Naive thymus-derived CD4-positive, alpha-beta T cell (primary cell): Measurements from ENCODE around the gene BTG1. TPM values are rescaled to one million over a fixed set of nuclear protein-coding genes. Genes with fewer than 3 reads are reported as not detected.
A peak's percentile ranks its signal among the peaks of the same experiment; 100 is the strongest.
"Not testable (repeated sequence)": the region's sequence is repeated elsewhere in the genome, so short reads cannot be mapped to it uniquely, and the experiment has no call there.

Source experiments
- ATAC-seq: fragments of 150-1000 bp; cut with Tn5 transposase; 2 replicates; pipeline ENCODE4 v1.10.0; 2021; ENCODE audit warnings: mild to moderate bottlenecking, moderate library complexity
- CTCF ChIA-PET: fragments of 350-600 bp; sonication (Branson Sonifier 250); formaldehyde crosslinking; loops from one replicate; lab custom pipeline; 2021; ENCODE audit warnings: antibody characterized with exemption; lab: Charles Lee
- POLR2A ChIA-PET: fragments of 350-600 bp; sonication (Branson Sonifier 250); formaldehyde crosslinking; loops from one replicate; lab custom pipeline; 2021; ENCODE audit warnings: antibody characterized with exemption, inconsistent platforms; lab: Charles Lee
- DNase-seq, 9 donors: peaks; one replicate each; pipeline versions ENCODE4 v3.0.0 to v3.0.0-alpha.2; 2020 to 2022; ENCODE audit warnings: mixed read lengths in 1 of 9
- H3K27ac ChIP-seq: one replicate; pipeline ENCODE4 v1.7.0; 2013; ENCODE audit warnings: mild to moderate bottlenecking, low read depth, low read length, moderate library complexity
- H3K27me3 ChIP-seq, 2 donors: one replicate each; pipeline ENCODE4 v1.7.0; 2013; ENCODE audit warnings: low read length in 2 of 2, mild to moderate bottlenecking in 2 of 2, moderate library complexity in 2 of 2; ENCODE audit not compliant: control insufficient read depth in 2 of 2, insufficient read depth in 2 of 2
- H3K36me3 ChIP-seq, 3 experiments: 1 replicate in 2 of 3; 2 replicates in 1 of 3; pipeline ENCODE4 v1.7.0; 2013; ENCODE audit warnings: low read length in 3 of 3, mild to moderate bottlenecking in 3 of 3, moderate library complexity in 1 of 3; ENCODE audit not compliant: insufficient read depth in 3 of 3, control insufficient read depth in 2 of 3
- H3K4me1 ChIP-seq, 2 donors: one replicate each; pipeline ENCODE4 v1.7.0; 2013; ENCODE audit warnings: low read length in 2 of 2, mild to moderate bottlenecking in 2 of 2, moderate library complexity in 1 of 2; ENCODE audit not compliant: control insufficient read depth in 2 of 2, insufficient read depth in 2 of 2
- H3K4me3 ChIP-seq: 2 replicates; pipeline ENCODE4 v1.7.0; 2013; ENCODE audit warnings: mild to moderate bottlenecking, low read length
- H3K9me3 ChIP-seq, 3 experiments: 1 replicate in 2 of 3; 2 replicates in 1 of 3; pipeline ENCODE4 v1.7.0; 2013; ENCODE audit warnings: low read length in 3 of 3; ENCODE audit not compliant: control insufficient read depth in 2 of 3
- H3K27ac Mint-ChIP-seq, 9 donors: one replicate each; pipeline ENCODE4 v1.8.0; 2020 to 2022; ENCODE audit warnings: mixed read lengths in 9 of 9, mild to moderate bottlenecking in 8 of 9, moderate library complexity in 5 of 9, inconsistent platforms in 2 of 9
- H3K27me3 Mint-ChIP-seq, 5 donors: one replicate each; pipeline ENCODE4 v1.8.0; 2021 to 2022; ENCODE audit warnings: mixed read lengths in 5 of 5, mild to moderate bottlenecking in 1 of 5
- H3K36me3 Mint-ChIP-seq, 5 donors: one replicate each; pipeline ENCODE4 v1.8.0; 2020 to 2022; ENCODE audit warnings: mixed read lengths in 5 of 5, mild to moderate bottlenecking in 3 of 5, inconsistent platforms in 1 of 5
- H3K4me1 Mint-ChIP-seq, 7 donors: one replicate each; pipeline ENCODE4 v1.8.0; 2020 to 2022; ENCODE audit warnings: mixed read lengths in 7 of 7, mild to moderate bottlenecking in 3 of 7, inconsistent platforms in 1 of 7
- H3K4me3 Mint-ChIP-seq, 10 donors: one replicate each; pipeline ENCODE4 v1.8.0; 2020 to 2022; ENCODE audit warnings: mild to moderate bottlenecking in 10 of 10, mixed read lengths in 10 of 10, moderate library complexity in 6 of 10, inconsistent platforms in 2 of 10
- H3K9me3 Mint-ChIP-seq, 11 donors: one replicate each; pipeline ENCODE4 v1.8.0; 2020 to 2022; ENCODE audit warnings: mixed read lengths in 11 of 11, mild to moderate bottlenecking in 4 of 11, inconsistent platforms in 1 of 11, moderate library complexity in 1 of 11
- intact Hi-C, 2 donors: fragments of 100-400 bp; cut with micrococcal nuclease; formaldehyde crosslinking; loops; one replicate each; pipeline ENCODE4 v1.15.1; 2023
- polyA plus RNA-seq, 2 donors: library from polyadenylated mRNA; unstranded; fragments of 300-500 nt; fragmentation: Illumina TruSeq; gene quantifications; one replicate each; pipeline ENCODE4 v1.2.3, GENCODE V29; 2021
- total RNA-seq, 6 experiments: library from RNA in 5 of 6; stranded (reverse) in 5 of 6; gene quantifications; 1 replicate in 5 of 6; 2 replicates in 1 of 6; pipeline ENCODE4 v1.2.3 and lab custom pipeline; 2021 to 2026

Gene BTG1
- total and polyA plus RNA-seq, 7 experiments from 2014 or later, result 188 to 1,246 (median 571) TPM

DNA sequence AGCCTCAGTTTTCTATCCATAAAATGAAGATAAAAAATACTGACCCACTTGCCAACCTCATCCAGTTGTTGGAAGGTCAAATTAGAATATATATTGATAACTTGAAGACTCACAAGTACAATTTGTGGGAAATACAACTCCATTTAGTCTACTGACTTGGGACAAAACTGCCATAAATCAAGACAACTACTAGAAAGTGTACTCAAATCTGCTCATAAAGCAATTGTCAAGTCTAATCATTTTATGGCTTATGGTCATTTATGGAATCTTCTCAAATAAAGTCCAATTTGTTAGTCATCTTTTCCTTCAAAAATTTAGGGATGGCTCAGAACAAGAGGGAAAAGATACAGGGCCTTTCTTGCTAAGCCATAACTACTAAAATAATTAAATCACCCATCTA, 7.0 kb downstream of the BTG1 start:
- peaks cover 35 to 68% (median 36%) of the 10 kb centered on the region in 7 donors for H3K4me1 Mint-ChIP-seq
- DNase-seq (no peak), ATAC-seq (no peak)
- Histone ChIP-seq H3K27me3 (no peaks in the 10 kb centered on the region), H3K9me3 (no peaks in the 10 kb centered on the region), H3K27ac (peak overlapping the region; percentile 91), H3K4me3 (peak overlapping the region; percentile 98), H3K36me3 (peaks cover 14 to 52% (median 30%) of the 10 kb centered on the region in 3 experiments), H3K4me1 (peaks cover 24 to 25% of the 10 kb centered on the region in 2 donors)
- POLR2A ChIA-PET, result interaction anchor here (0.6 to 12.8 kb wide), 22 partner anchors 7 to 456 kb away, joined by 3 to 267 read pairs (median 10); partner anchors contain the start of gene BTG1
- peaks cover 20 to 76% (median 67%) of the 10 kb centered on the region in 5 donors for H3K36me3 Mint-ChIP-seq
- intact Hi-C loops, result loop anchor here (1.0 to 5.0 kb wide), 4 partner anchors 58 to 756 kb away; no protein-coding TSS in a partner anchor
- CTCF ChIA-PET, result interaction anchor here (1.1 to 1.4 kb wide), 2 partner anchors 97 to 328 kb away, joined by 3 read pairs; no protein-coding TSS in a partner anchor
- peak overlapping the region; percentile 91 to 100 (median 98) for H3K27ac Mint-ChIP-seq
- H3K9me3 Mint-ChIP-seq, result peaks cover 0 to 5% (median 0%) of the 10 kb centered on the region in 11 donors
- H3K27me3 Mint-ChIP-seq, result no peaks in the 10 kb centered on the region
- peak overlapping the region; percentile 94 to 100 (median 98) for H3K4me3 Mint-ChIP-seq

DNA sequence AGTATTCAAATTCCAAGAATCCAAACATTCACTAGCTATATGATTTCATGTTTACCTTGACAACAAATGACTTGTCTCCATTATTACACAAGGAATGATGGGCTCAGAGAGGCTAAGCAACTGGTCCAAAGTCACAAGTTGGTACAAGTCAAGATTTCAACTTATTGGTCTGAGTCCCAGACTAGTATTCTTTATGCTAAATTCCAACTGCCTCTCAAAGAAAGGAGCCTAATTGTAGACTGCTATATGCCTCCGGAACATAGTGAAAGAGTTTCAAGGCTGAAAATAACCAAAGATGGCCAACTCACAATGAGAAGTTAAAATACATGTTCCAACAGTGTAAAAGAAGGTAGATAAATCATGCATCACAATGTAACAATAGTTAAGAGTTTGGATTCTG, 7.5 kb downstream of the BTG1 start:
- DNase-seq (peak in 1 of 9 donors; percentile 33), ATAC-seq (no peak)
- H3K36me3 Mint-ChIP-seq, result peaks cover 20 to 71% (median 62%) of the 10 kb centered on the region in 5 donors
- peaks cover 0 to 6% (median 0%) of the 10 kb centered on the region in 11 donors for H3K9me3 Mint-ChIP-seq
- peak overlapping the region; percentile 91 for H3K27ac ChIP-seq
- H3K4me3 Mint-ChIP-seq, result peak overlapping the region; percentile 94 to 100 (median 98)
- H3K4me1 ChIP-seq, result peaks cover 29 to 30% of the 10 kb centered on the region in 2 donors
- H3K9me3 ChIP-seq, result no peaks in the 10 kb centered on the region
- no peaks in the 10 kb centered on the region for H3K27me3 ChIP-seq
- H3K36me3 ChIP-seq, result peaks cover 11 to 48% (median 25%) of the 10 kb centered on the region in 3 experiments
- CTCF ChIA-PET, result interaction anchor here (0.6 to 1.5 kb wide), 5 partner anchors 8 to 327 kb away, joined by 3 to 7 read pairs (median 3); partner anchors contain the start of gene BTG1
- peak overlapping the region; percentile 91 to 100 (median 98) for H3K27ac Mint-ChIP-seq
- POLR2A ChIA-PET, result interaction anchor here (0.6 to 12.8 kb wide), 35 partner anchors 8 to 756 kb away, joined by 3 to 267 read pairs (median 6); partner anchors contain the start of gene BTG1
- peak overlapping the region; percentile 98 for H3K4me3 ChIP-seq
- H3K4me1 Mint-ChIP-seq, result peaks cover 40 to 73% (median 41%) of the 10 kb centered on the region in 7 donors
- intact Hi-C loops, result loop anchor here (1.0 to 5.0 kb wide), 4 partner anchors 57 to 756 kb away; no protein-coding TSS in a partner anchor
- no peaks in the 10 kb centered on the region for H3K27me3 Mint-ChIP-seq

DNA sequence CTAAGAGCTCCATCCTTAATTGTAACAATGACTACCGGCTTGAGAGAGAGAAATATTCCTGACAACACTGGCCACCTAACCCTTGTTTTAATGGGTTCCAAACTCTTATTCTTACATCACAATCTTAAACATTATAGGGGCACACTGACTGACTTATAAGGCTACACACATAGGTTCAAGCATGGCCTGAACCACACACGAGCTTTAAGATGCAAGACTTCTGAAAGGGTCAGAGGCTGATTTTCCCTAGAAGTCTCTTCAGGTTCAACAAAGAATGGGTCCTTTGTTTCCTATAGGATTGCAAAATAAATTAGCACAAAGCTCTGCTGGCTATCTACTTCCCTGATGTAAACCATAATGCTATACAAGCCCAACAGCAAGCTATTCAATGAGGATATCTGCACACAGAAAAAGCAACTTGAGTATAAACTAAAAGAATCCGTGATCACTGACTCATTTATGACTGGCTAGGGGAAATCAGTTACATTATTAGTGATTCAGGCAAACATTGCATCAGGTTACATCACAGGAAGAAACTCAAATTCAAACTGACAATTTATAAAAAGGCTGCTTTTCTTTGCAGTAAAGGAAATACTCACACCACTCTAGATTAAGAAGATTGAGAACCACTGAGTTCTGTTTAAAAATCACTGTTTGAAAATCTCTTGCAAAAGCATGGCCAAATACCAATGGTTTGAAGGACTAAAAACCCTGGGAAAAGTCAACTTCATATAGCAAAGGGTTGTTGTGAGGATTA, 8.5 kb downstream of the BTG1 start:
- H3K4me1 ChIP-seq, result peaks cover 34 to 39% of the 10 kb centered on the region in 2 donors

DNA sequence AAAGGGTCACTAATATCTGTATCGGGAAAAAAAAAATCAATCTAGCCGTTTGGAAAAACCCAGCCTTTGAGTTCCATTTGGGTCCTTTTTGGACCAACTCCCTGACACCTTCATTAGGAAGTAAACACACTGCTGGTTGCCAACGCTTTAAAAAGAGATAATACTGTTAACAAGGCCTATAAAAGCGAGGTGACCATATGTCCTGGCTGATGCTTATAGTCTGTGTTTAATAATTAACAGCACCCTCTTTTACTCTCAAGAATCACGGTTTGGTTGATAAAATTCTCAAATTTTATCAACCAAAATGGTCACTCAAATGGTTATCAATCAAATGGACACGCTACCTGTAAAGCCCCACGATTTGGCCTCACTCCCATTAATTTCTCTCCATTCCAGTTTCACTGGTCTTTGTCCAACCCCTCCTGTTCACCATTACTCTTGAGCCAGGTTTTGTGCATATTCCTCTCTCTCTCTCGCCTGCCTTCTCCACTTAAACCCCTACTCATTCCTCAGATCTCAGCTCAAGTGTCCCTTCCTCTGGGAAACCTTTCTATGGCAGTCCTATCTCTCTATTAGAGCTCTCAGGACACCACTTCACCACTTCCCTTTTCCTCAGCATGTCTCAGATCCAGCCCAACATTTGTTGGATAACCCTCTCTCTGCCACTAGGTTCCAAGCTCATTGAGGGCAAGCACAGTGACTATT, 9.5 kb downstream of the BTG1 start:
- H3K27ac ChIP-seq, result peak overlapping the region; percentile 91
- no peak for ATAC-seq

More for the DNA sequence above, 8.5 kb downstream of the BTG1 start:
- ChIA-PET POLR2A (interaction anchor here (0.6 to 12.8 kb wide), 50 partner anchors 8 to 755 kb away, joined by 3 to 267 read pairs (median 6); partner anchors contain the start of gene BTG1), CTCF (interaction anchor here (0.6 to 1.5 kb wide), 12 partner anchors 8 to 559 kb away, joined by 3 to 7 read pairs (median 4); partner anchors contain the start of gene BTG1)
- ATAC-seq (peak; percentile 12), DNase-seq (peak in 2 of 9 donors; percentile 34 to 40)
- Histone ChIP-seq H3K9me3 (no peaks in the 10 kb centered on the region), H3K36me3 (peaks cover 3 to 38% (median 15%) of the 10 kb centered on the region in 3 experiments), H3K4me3 (peak overlapping the region; percentile 98), H3K27me3 (no peaks in the 10 kb centered on the region), H3K27ac (peak overlapping the region; percentile 91)
- Mint-ChIP-seq H3K9me3 (peaks cover 0 to 7% (median 0%) of the 10 kb centered on the region in 11 donors), H3K4me1 (peaks cover 46 to 74% (median 51%) of the 10 kb centered on the region in 7 donors), H3K36me3 (peaks cover 13 to 61% (median 52%) of the 10 kb centered on the region in 5 donors), H3K27me3 (no peaks in the 10 kb centered on the region), H3K27ac (peak overlapping the region; percentile 91 to 100 (median 98)), H3K4me3 (peak overlapping the region; percentile 94 to 100 (median 98))
- intact Hi-C loops, result loop anchor here (1.0 to 5.0 kb wide), 4 partner anchors 107 to 559 kb away; no protein-coding TSS in a partner anchor

DNA sequence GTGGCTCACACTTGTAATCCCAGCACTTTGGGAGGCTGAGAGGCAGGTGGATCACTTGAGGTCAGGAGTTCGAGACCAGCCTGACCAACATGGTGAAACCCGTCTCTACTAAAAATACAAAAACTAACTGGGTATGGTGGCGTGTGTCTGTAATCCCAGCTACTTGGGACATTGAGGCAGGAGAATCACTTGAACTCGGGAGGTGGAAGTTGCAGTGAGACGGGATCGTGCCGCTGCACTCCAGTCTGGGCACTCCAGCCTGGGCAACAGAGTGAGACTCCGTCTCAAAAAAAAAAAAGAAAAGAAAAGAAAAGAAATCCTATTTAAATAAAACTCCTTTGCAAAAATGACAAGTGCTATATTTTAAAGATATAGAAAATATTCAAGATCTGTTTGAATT, 10.1 kb downstream of the BTG1 start:
- CTCF ChIA-PET, DNase-seq, ATAC-seq, H3K27me3 ChIP-seq, H3K27me3 Mint-ChIP-seq, H3K9me3 ChIP-seq, H3K9me3 Mint-ChIP-seq: not testable (repeated sequence)
- Histone ChIP-seq H3K4me3 (peak overlapping the region; percentile 98), H3K27ac (peak overlapping the region; percentile 91), H3K4me1 (peaks cover 45 to 51% of the 10 kb centered on the region in 2 donors), H3K36me3 (peaks cover 0 to 22% (median 6%) of the 10 kb centered on the region in 3 experiments)
- Mint-ChIP-seq H3K36me3 (peaks cover 18 to 51% (median 42%) of the 10 kb centered on the region in 5 donors), H3K4me1 (peaks cover 58 to 86% (median 67%) of the 10 kb centered on the region in 7 donors), H3K4me3 (peak overlapping the region; percentile 94 to 100 (median 98)), H3K27ac (peak overlapping the region; percentile 91 to 100 (median 98))
- intact Hi-C loops, result loop anchor here (1.0 to 5.0 kb wide), 2 partner anchors 79 to 448 kb away; no protein-coding TSS in a partner anchor
- POLR2A ChIA-PET, result interaction anchor here (0.9 to 12.8 kb wide), 15 partner anchors 10 to 259 kb away, joined by 3 to 267 read pairs (median 10); partner anchors contain the start of gene BTG1

More for the DNA sequence above, 9.5 kb downstream of the BTG1 start:
- Mint-ChIP-seq H3K27ac (peak overlapping the region; percentile 91 to 100 (median 98)), H3K36me3 (peaks cover 16 to 54% (median 45%) of the 10 kb centered on the region in 5 donors), H3K4me1 (peaks cover 55 to 83% (median 60%) of the 10 kb centered on the region in 7 donors), H3K9me3 (peaks cover 0 to 7% (median 0%) of the 10 kb centered on the region in 11 donors), H3K27me3 (no peaks in the 10 kb centered on the region), H3K4me3 (peak overlapping the region; percentile 94 to 100 (median 98))
- Histone ChIP-seq H3K9me3 (no peaks in the 10 kb centered on the region), H3K36me3 (peaks cover 0 to 28% (median 12%) of the 10 kb centered on the region in 3 experiments), H3K4me3 (peak overlapping the region; percentile 98), H3K27me3 (no peaks in the 10 kb centered on the region), H3K4me1 (peaks cover 44 to 48% of the 10 kb centered on the region in 2 donors)
- intact Hi-C loops, result loop anchor here (2.0 to 5.0 kb wide), 2 partner anchors 259 to 449 kb away; no protein-coding TSS in a partner anchor
- DNase-seq, result no peak
- ChIA-PET POLR2A (interaction anchor here (0.6 to 12.8 kb wide), 39 partner anchors 10 to 754 kb away, joined by 3 to 267 read pairs (median 7); partner anchors contain the start of gene BTG1), CTCF (interaction anchor here (0.7 to 1.4 kb wide), 5 partner anchors 9 to 325 kb away, joined by 3 to 5 read pairs (median 4); no protein-coding TSS in a partner anchor)
